Neural cell (in vitro differentiated cells): ENCODE results near the gene SHQ1.

ENCODE experiments used
- SMC3 ChIP-seq: fragments of 450-650 bp; conservative IDR thresholded peaks from 2 replicates; pipeline ENCODE4 v1.6.1; 2014; ENCODE audit warnings: antibody characterized with exemption, mild to moderate bottlenecking, moderate library complexity; ENCODE audit not compliant: poor library complexity
- TAF1 ChIP-seq: IDR thresholded peaks from 2 replicates; pipeline ENCODE4 v1.6.1; 2012; ENCODE audit warnings: low read depth
- TF ChIP-seq, protein P1 (sequence below): fragments of 450-650 bp; IDR thresholded peaks from 2 replicates; pipeline ENCODE4 v1.5.1; 2014; ENCODE audit warnings: antibody characterized with exemption, mild to moderate bottlenecking, moderate library complexity; ENCODE audit not compliant: poor library complexity, severe bottlenecking

- TF ChIP-seq, protein P1, sequence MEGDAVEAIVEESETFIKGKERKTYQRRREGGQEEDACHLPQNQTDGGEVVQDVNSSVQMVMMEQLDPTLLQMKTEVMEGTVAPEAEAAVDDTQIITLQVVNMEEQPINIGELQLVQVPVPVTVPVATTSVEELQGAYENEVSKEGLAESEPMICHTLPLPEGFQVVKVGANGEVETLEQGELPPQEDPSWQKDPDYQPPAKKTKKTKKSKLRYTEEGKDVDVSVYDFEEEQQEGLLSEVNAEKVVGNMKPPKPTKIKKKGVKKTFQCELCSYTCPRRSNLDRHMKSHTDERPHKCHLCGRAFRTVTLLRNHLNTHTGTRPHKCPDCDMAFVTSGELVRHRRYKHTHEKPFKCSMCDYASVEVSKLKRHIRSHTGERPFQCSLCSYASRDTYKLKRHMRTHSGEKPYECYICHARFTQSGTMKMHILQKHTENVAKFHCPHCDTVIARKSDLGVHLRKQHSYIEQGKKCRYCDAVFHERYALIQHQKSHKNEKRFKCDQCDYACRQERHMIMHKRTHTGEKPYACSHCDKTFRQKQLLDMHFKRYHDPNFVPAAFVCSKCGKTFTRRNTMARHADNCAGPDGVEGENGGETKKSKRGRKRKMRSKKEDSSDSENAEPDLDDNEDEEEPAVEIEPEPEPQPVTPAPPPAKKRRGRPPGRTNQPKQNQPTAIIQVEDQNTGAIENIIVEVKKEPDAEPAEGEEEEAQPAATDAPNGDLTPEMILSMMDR = peak; percentile 91
- no peak for TF ChIP-seq TAF1
- TF ChIP-seq SMC3 = peak; percentile 92
Measured at GRCh38 chr3:72818092-72818773, 30.0 kb downstream of the SHQ1 start.
